Dendritic cell treated with granulocyte-macrophage colony-stimulating factor and Interleukin-4, amounts not matched to agents 40 ng/mL and 50 ng/mL, for 4 days (primary cell): ENCODE results near the gene ZNF837.
"Not testable (repeated sequence)": the region's sequence is repeated elsewhere in the genome, so short reads cannot be mapped to it uniquely, and the experiment has no call there.

Experiments
- H3K27ac Mint-ChIP-seq: one replicate; pipeline ENCODE4 v1.8.0; 2022; ENCODE audit warnings: mild to moderate bottlenecking, mixed read lengths
- H3K27me3 Mint-ChIP-seq: one replicate; pipeline ENCODE4 v1.8.0; 2022; ENCODE audit warnings: mild to moderate bottlenecking, mixed read lengths
- H3K36me3 Mint-ChIP-seq: one replicate; pipeline ENCODE4 v1.8.0; 2022; ENCODE audit warnings: low read depth, mixed read lengths
- H3K4me1 Mint-ChIP-seq: one replicate; pipeline ENCODE4 v1.8.0; 2022; ENCODE audit warnings: low read depth, mixed read lengths
- H3K4me3 Mint-ChIP-seq: one replicate; pipeline ENCODE4 v1.8.0; 2022; ENCODE audit warnings: mild to moderate bottlenecking, moderate library complexity, mixed read lengths
- H3K9me3 Mint-ChIP-seq: one replicate; pipeline ENCODE4 v1.8.0; 2022; ENCODE audit warnings: mixed read lengths
- intact Hi-C: fragments of 100-400 bp; cut with micrococcal nuclease; formaldehyde crosslinking; loops from one replicate; pipeline ENCODE4 v1.15.0; 2022

The ZNF837 gene

DNA sequence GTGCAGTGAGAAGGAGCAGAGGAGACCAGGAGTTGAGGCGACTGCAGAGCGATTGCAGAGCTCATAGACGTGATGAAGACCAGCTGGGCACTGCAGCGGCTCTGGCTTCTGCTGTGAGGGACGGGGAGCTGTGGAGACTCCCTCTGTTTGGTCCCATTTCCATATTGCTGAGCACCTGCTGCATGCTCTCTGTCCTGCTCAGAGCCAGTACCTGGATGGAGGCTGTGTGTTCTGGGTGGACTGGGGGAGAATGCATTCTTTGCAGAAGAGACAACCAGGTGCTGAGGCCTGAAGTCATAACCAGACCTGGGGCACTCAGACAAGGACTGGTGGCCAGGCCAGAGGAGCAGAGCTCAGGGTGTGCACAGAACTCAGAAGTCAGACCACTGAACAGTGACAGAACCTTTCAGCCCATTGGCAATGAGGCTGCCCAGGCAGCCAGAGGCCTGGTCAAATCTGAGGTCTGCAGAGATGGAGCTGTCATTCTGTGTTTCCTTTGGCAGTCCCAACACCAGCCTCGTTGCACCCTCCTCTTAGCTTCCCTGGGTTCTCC lies 26.3 kb downstream of the ZNF837 start:
- Mint-ChIP-seq H3K27me3 (peaks cover 58% of the 10 kb centered on the region), H3K4me3 (no peak overlapping the region), H3K36me3 (peaks cover 40% of the 10 kb centered on the region), H3K4me1 (peaks cover 23% of the 10 kb centered on the region), H3K9me3 (no peaks in the 10 kb centered on the region), H3K27ac (no peak overlapping the region)
- intact Hi-C loops = no loop called here

- Mint-ChIP-seq H3K27ac (no peak overlapping the region), H3K36me3 (peaks cover 44% of the 10 kb centered on the region), H3K4me3 (no peak overlapping the region), H3K4me1 (peaks cover 27% of the 10 kb centered on the region), H3K27me3 (peaks cover 61% of the 10 kb centered on the region), H3K9me3 (no peaks in the 10 kb centered on the region)
- intact Hi-C loops = no loop called here
These were observed 26.9 kb downstream of the ZNF837 start for GRCh38 chr19:58353717-58354477.

- Mint-ChIP-seq H3K4me3 (no peak within 1 kb of the TSS), H3K27ac (no peak within 1 kb of the TSS), H3K27me3 (peaks cover 56% of the 10 kb centered on the region), H3K36me3 (peaks cover 44% of the 10 kb centered on the region), H3K9me3 (no peaks in the 10 kb centered on the region), H3K4me1 (peaks cover 27% of the 10 kb centered on the region)
- intact Hi-C loops = no loop called here
These were observed 27.8 kb downstream of the ZNF837 start, which contains the start of gene A1BG for GRCh38 chr19:58352760-58353671. Gene A1BG (minus strand): TSS chr19:58353492. CDS start chr19:58353437, 55 bp downstream.

DNA sequence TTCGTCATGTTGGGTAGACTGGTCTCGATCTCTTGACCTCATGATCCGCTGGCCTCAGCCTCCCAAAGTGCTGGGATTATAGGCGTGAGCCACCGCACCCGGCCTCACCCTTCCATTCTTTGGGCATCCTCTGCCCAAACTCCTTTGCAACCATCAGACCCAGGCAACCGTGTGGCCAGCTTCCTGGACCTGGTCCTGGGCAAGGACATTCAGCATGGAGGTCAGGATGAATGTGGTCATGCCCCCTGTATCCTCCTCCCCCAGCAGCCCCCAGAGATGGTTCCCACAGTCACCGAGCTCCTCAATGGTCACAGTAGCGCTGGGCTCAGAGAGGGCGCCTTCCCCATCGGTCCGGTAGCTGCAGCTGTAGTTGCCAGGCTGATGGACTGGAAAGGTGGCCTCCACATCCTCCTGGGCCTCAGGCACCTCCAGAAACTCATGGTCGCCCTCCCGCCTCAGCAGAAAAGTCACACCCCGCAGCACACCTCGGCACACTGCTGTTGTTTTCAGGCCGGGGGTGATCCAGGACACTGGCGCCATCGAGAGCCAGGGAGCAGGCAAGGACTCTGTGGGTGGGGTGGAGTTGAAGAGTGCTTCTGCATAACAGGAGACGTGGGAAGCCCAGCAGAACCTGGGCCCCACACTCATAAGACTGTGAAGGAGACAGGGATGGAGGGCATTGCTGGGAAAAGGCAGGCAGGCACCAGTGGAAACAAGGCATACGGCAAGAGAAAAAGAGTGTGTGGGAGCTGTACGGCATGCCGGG lies 28.7 kb downstream of the ZNF837 start:
- Mint-ChIP-seq H3K27ac (no peak overlapping the region), H3K4me1 (peaks cover 20% of the 10 kb centered on the region), H3K27me3 (peaks cover 51% of the 10 kb centered on the region), H3K9me3 (no peaks in the 10 kb centered on the region), H3K36me3 (peaks cover 50% of the 10 kb centered on the region), H3K4me3 (no peak overlapping the region)
- intact Hi-C loops = no loop called here

- peaks cover 18% of the 10 kb centered on the region for H3K4me1 Mint-ChIP-seq
- H3K9me3 Mint-ChIP-seq = no peaks in the 10 kb centered on the region
- peaks cover 55% of the 10 kb centered on the region for H3K36me3 Mint-ChIP-seq
- no peak overlapping the region for H3K27ac Mint-ChIP-seq
- no peak overlapping the region for H3K4me3 Mint-ChIP-seq
- peaks cover 48% of the 10 kb centered on the region for H3K27me3 Mint-ChIP-seq
- intact Hi-C loops = no loop called here
These were observed 29.3 kb downstream of the ZNF837 start for GRCh38 chr19:58351558-58351878.

DNA sequence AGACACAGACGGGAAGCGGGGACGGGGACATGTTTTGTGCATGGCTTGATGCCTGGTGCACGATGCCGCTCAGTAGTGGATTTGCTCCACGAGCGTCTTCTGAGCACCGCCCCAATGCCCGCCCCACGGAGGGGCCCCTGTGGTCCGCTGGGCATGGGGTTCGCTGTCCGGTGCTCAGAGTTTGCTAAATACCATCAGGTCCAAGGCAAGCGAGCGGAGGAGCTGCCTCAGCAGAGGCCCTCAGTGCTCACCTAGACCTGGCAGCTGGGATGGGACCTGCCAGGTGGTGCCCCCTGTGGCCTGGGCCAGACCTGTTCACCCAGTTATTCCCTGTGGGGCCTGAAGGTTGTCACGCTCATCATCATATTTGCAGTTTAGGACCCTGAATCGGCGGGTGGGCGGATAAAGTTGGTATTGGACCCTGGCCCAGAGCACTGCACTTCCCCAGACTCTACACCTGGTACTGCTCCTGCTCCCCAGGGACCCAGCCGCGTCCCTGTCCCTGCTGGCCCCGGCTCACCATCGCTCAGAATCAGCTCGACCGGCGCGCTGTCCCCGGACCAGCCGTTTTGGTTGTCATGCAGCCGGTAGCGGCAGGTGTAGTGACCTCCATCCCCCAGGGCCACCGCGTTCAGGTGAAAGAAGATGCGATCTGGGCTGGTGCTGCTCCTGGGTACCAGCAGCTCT lies 29.8 kb downstream of the ZNF837 start:
- Mint-ChIP-seq H3K27me3 (peaks cover 44% of the 10 kb centered on the region), H3K4me1 (peaks cover 18% of the 10 kb centered on the region), H3K9me3 (no peaks in the 10 kb centered on the region), H3K36me3 (peaks cover 56% of the 10 kb centered on the region), H3K4me3 (no peak overlapping the region), H3K27ac (no peak overlapping the region)
- intact Hi-C loops = no loop called here

DNA sequence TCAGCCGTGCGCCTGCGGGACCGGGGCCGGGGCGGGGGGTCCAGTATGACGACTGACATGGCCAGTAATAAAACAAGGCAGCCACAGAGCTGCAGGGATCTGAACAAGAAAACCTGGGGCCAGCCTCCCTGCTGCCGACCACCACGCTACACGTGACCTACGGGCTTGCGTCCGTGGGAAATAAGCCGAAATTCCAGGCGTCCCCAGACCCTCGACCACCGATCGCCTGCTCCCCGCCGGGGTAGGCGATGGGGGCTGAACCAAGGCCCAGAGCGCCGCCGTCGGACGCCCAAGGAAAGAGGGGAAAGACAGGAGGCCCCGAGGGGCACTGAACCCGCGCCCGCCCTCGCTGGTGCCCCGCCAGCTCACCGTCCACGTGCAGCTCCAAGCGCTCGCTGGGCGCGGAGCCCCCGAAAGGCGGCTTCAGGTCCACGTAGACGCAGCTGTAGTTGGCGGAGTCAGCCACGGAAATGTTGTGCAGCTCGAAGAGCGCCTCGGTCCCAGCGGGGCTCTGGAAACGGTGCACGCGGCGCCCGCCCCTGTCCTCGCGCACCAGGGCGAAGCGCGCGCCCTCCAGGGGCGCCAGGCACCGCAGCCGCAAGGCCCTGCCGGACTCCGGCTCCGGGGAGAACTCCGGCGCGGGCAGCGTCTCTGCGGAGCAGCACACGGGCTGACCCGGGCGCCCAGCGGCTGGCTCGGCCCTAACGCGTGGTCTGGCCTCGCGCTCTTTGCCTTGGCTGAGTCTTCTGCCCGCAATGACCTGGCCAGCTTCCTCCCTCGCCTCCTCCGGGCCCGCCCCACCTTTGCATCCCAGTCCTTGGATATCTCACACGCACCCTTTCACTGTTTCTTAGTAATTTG lies 30.6 kb downstream of the ZNF837 start:
- Mint-ChIP-seq H3K4me3 (no peak overlapping the region), H3K4me1 (peaks cover 24% of the 10 kb centered on the region), H3K27me3 (peaks cover 40% of the 10 kb centered on the region), H3K27ac (no peak overlapping the region), H3K36me3 (peaks cover 62% of the 10 kb centered on the region), H3K9me3 (no peaks in the 10 kb centered on the region)
- intact Hi-C loops = no loop called here

GRCh38 chr19:58349590-58349989 lies 31.2 kb downstream of the ZNF837 start:
- H3K4me3 Mint-ChIP-seq = no peak overlapping the region
- H3K27ac Mint-ChIP-seq = no peak overlapping the region
- H3K27me3 Mint-ChIP-seq = peaks cover 36% of the 10 kb centered on the region
- intact Hi-C loops = loop anchor here (10.0 kb wide), 1 partner anchor 55 kb away; the partner anchor contains the start of gene ZNF584
- H3K36me3 Mint-ChIP-seq = peaks cover 62% of the 10 kb centered on the region
- peaks cover 24% of the 10 kb centered on the region for H3K4me1 Mint-ChIP-seq
- H3K9me3 Mint-ChIP-seq = no peaks in the 10 kb centered on the region

- peak overlapping the region; percentile 94 for H3K4me3 Mint-ChIP-seq
These were observed 32.8 kb downstream of the ZNF837 start for GRCh38 chr19:58348080-58348479.

DNA sequence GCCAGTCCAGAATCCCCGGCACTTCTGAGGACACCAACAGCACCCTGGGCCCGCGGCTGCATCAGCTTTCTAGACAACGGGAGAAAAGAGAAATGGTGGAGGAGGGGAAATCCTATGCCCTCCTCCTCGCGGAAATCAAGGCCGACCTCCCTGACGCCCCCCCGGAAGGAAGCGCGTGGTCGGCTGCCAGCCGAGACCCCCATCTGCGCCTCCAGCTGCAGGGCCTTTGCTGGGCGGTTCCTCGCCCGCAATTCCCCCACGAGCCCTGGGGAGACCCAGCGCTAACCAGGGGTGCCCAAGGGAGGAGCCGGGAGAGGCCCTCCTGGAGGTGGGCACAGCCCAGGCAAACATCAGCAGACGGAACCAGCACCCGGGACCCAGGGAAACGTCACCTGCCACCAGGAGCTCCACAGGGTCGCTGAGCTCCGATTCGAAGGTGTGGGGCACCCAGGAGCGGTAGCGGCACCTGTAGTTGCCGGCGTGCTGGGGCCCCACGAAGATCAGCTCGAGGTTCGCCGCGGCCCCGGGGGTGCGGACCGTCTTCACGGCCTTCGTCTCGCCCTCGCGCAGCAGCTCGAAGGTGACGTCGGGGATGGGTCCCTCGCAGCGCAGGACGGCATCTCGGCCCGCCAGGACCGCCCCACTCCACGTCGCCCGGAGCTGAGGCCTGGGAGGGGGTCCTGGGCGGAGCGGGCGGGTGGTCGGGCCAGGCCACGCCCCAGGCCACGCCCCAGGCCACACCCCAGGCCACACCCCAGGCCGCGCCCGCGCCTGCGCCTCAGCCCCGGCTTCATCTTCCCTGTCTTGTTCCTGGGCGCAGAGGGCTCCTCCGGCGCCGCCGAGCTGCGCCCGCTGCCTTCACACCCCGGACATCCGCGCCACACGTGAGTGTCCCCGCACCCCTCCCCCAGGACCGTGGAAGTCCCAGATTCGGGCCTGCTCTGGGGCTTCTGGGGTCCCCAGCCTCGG lies 33.6 kb downstream of the ZNF837 start:
- intact Hi-C loops = loop anchor here (10.0 kb wide), 1 partner anchor 58 kb away; the partner anchor contains the start of gene ZNF584
- Mint-ChIP-seq H3K4me1 (peaks cover 25% of the 10 kb centered on the region), H3K4me3 (peak overlapping the region; percentile 94), H3K9me3 (no peaks in the 10 kb centered on the region), H3K27ac (peak overlapping the region; percentile 86), H3K27me3 (peaks cover 31% of the 10 kb centered on the region), H3K36me3 (peaks cover 54% of the 10 kb centered on the region)

More at GRCh38 chr19:58348080-58348479, 32.8 kb downstream of the ZNF837 start:
- H3K9me3 Mint-ChIP-seq = not testable (repeated sequence)
- Mint-ChIP-seq H3K27me3 (peaks cover 31% of the 10 kb centered on the region), H3K4me1 (peaks cover 24% of the 10 kb centered on the region), H3K36me3 (peaks cover 54% of the 10 kb centered on the region), H3K27ac (peak overlapping the region; percentile 86)
- intact Hi-C loops = loop anchor here (10.0 kb wide), 1 partner anchor 57 kb away; the partner anchor contains the start of gene ZNF584

GRCh38 chr19:58345558-58345957 lies 35.3 kb downstream of the ZNF837 start:
- intact Hi-C loops = loop anchor here (10.0 kb wide), 1 partner anchor 59 kb away; the partner anchor contains the start of gene ZNF584
- Mint-ChIP-seq H3K4me3 (peak overlapping the region; percentile 94), H3K27ac (no peak overlapping the region), H3K27me3 (peaks cover 20% of the 10 kb centered on the region), H3K9me3 (no peaks in the 10 kb centered on the region), H3K4me1 (peaks cover 31% of the 10 kb centered on the region), H3K36me3 (peaks cover 54% of the 10 kb centered on the region)
